Activated CD4-positive, CD25-positive, alpha-beta regulatory T cell (primary cell): ENCODE results near the gene PIK3C3.
A peak's percentile ranks its signal among the peaks of the same experiment; 100 is the strongest.
"Not testable (repeated sequence)": the region's sequence is repeated elsewhere in the genome, so short reads cannot be mapped to it uniquely, and the experiment has no call there.

Experiments
- DNase-seq, 4 experiments: peaks; one replicate each; lab custom pipeline; 2025; lab: John Stamatoyannopoulos, UW

PIK3C3 gene

GRCh38 chr18:42074704-42075103, 119.7 kb downstream of the PIK3C3 start:
- DNase-seq, result no peak

GRCh38 chr18:42078711-42079110, 123.7 kb downstream of the PIK3C3 start:
- DNase-seq, result no peak

- DNase-seq, result no peak
Measured at GRCh38 chr18:42080340-42080739, 125.3 kb downstream of the PIK3C3 start.

GRCh38 chr18:42082415-42083234, 127.6 kb downstream of the PIK3C3 start:
- DNase-seq, result no peak

GRCh38 chr18:42086288-42086687, 131.3 kb downstream of the PIK3C3 start:
- no peak for DNase-seq

GRCh38 chr18:42087235-42087634, 132.2 kb downstream of the PIK3C3 start:
- no peak for DNase-seq

- DNase-seq, result no peak
Measured at GRCh38 chr18:42087876-42088275, 132.8 kb downstream of the PIK3C3 start.

- DNase-seq, result no peak
Measured at GRCh38 chr18:42092848-42093247, 137.8 kb downstream of the PIK3C3 start.

GRCh38 chr18:42094875-42095274, 139.8 kb downstream of the PIK3C3 start:
- DNase-seq, result no peak

- no peak for DNase-seq
Measured at GRCh38 chr18:42095732-42096377, 140.8 kb downstream of the PIK3C3 start.

- DNase-seq, result no peak
Measured at GRCh38 chr18:42100248-42100647, 145.2 kb downstream of the PIK3C3 start.

- no peak for DNase-seq
Measured at GRCh38 chr18:42100911-42101310, 145.9 kb downstream of the PIK3C3 start.

- no peak for DNase-seq
Measured at GRCh38 chr18:42105394-42105793, 150.4 kb downstream of the PIK3C3 start.

GRCh38 chr18:42106784-42107183, 151.8 kb downstream of the PIK3C3 start:
- no peak for DNase-seq

- no peak for DNase-seq
Measured at GRCh38 chr18:42107287-42107686, 152.3 kb downstream of the PIK3C3 start.

- DNase-seq, result no peak
Measured at GRCh38 chr18:42107691-42108450, 152.8 kb downstream of the PIK3C3 start.

GRCh38 chr18:42112147-42112546, 157.1 kb downstream of the PIK3C3 start:
- not testable (repeated sequence) for DNase-seq

- DNase-seq, result no peak
Measured at GRCh38 chr18:42112657-42113420, 157.8 kb downstream of the PIK3C3 start.

- no peak for DNase-seq
Measured at GRCh38 chr18:42113529-42114191, 158.6 kb downstream of the PIK3C3 start.

- DNase-seq, result peak in 2 of 4 experiments; percentile 3 to 4
Measured at GRCh38 chr18:42114310-42114943, 159.4 kb downstream of the PIK3C3 start.

- DNase-seq, result no peak
Measured at GRCh38 chr18:42126586-42126985, 171.6 kb downstream of the PIK3C3 start.
